Measurements from ENCODE around the gene CAB39L.

Gene CAB39L

DNA sequence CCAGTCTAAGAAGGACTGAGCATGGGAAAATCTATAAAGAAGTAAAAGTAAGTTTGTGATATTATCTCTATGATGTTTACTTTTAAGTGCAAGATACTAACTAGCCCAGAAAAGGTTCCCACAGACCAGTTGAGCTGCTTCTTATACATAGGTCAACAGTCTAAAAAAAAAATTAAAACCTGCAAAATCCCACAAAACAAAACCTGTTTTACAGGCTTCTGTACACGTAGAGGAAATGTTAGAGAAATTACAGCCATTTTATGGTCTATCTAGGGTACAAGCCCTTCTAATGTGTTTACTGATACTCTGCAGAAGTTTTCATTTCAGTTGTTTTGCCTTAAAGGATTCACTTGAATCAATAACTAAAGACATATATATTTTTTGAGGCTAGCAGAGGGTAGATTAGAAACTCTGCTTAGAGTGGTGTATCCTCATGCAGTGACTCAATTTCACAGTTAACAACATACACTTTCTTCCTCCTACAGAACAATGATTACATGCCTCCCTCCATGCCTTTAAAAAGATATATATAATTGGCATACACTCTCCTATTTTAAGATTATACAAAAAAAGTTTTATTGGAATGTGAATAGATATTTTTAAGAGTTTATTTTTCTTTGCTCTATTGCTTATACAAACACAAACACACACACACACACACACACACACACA lies 43.9 kb downstream of the CAB39L start:
- DNase-seq (ENCODE audit: low read depth): no peak

DNA sequence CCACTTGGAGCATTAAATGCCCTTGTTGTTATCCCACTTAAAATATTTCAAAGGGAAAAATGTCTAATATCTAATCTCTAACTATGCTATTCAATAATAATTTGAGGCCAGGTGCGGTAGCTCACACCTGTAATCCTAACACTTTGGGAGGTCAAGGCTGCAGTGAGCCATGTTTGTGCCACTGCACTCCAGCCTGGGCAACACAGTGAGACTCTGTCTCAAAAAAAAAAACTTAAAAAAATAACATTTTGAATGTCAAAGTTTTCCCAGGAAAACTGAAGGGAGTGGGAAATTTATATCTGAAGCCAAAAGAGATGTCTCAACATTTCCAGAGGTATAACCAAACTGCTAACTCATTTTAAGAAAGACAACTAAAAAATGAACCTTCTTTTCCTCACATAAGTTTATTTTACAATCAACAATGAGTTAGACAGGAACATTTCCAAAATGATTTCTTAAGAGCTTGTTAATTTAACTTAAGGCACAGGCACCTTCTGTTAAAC lies 47.9 kb downstream of the CAB39L start:
- no peak for DNase-seq (ENCODE audit: low read depth)

GRCh38 chr13:49395451-49395865 lies 48.4 kb downstream of the CAB39L start:
- no peak for DNase-seq (ENCODE audit: low read depth)

DNA sequence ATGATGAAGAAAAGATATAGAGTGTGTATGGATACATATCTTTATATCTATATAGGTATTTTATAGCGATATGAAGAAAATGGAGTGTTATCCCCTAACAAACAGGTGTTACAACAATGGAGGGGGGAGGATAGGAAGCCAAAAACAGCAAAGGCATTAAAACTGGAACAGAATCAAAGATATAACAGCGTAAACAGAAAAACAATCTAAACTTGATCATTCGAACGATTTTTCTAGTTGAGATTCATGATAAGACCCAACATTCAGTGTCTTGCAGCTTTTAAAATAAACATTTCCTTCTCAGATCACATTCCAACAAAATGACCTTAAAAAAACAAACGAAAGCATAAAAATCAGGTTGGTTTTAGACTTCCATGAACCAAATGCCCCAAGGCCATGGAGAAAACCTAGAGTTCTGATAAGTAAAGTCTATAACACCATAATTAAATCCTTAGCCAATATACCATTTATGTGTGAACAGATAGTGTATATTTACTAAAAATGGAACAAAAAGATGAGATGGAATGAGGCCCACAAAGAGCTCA lies 55.7 kb downstream of the CAB39L start:
- peak; percentile 23 for DNase-seq (ENCODE audit: low read depth)

- DNase-seq (ENCODE audit: low read depth): no peak
Measured at GRCh38 chr13:49386664-49387063, 57.2 kb downstream of the CAB39L start.

- DNase-seq (ENCODE audit: low read depth): no peak
Measured at GRCh38 chr13:49376121-49376520, 67.7 kb downstream of the CAB39L start.

GRCh38 chr13:49374585-49375290 lies 69.1 kb downstream of the CAB39L start:
- DNase-seq (ENCODE audit: low read depth): peak; percentile 88

GRCh38 chr13:49373716-49374115 lies 70.1 kb downstream of the CAB39L start:
- peak; percentile 2 for DNase-seq (ENCODE audit: low read depth)

GRCh38 chr13:49371943-49372613 lies 71.8 kb downstream of the CAB39L start:
- no peak for DNase-seq (ENCODE audit: low read depth)

DNA sequence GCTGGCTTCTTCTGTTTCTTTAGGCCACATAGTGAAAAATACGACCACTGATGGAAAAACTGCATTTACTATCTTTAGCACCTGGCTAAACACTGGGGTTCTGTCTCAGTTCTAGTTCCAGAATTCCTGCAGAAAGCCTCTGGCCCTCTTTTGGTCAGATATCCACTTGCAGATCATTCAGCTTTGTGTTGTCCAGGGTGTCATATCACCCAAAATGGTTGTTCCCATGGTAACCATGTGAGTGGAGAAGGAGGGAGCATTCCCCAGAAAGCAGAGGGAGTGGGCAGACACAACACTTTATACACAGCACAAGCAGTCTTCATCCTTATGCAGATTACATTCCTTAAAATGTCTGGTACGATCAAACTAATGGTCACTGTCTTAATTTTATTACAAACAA lies 73.5 kb downstream of the CAB39L start:
- DNase-seq (ENCODE audit: low read depth): no peak

GRCh38 chr13:49369866-49370265 lies 74.0 kb downstream of the CAB39L start:
- no peak for DNase-seq (ENCODE audit: low read depth)

DNA sequence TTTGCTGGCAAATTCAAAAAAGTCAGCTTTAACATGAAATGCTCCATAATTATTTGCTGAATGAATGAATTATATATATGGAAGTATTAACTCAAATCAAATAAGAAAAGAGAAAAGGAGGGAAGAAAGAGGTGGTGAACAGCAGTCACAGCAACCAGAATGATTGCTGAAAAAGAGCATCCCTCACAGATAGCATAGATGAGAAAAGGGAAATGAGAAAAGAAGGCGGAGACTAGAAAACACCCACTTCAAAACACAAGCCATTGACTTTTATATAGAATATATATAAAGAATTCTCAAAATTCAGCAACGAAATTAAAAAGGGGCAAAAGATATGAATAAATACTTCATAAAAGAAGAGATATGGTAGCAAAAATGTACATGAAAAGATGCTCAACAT lies 75.2 kb downstream of the CAB39L start:
- no peak for DNase-seq (ENCODE audit: low read depth)

- no peak for DNase-seq (ENCODE audit: low read depth)
Measured at GRCh38 chr13:49367640-49368422, 76.0 kb downstream of the CAB39L start.

DNA sequence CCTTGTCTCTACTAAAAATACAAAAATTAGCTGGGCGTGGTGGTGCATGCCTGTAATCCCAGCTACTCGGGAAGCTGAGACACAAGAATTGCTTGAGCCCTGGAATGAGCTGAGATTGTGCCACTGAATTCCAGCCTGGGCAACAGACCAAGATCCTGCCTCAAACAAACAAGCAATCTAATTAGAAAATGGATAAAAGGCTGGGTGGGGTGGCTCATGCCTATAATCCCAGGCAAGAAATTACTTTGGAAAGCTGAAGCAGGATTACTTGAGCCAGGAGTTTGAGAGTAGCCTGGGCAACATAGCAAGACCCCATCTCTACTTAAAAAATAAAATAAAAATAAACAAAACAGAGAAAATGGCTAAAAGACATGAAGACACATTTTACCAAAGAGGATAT lies 77.0 kb downstream of the CAB39L start:
- no peak for DNase-seq (ENCODE audit: low read depth)

GRCh38 chr13:49357694-49358093 lies 86.2 kb downstream of the CAB39L start:
- peak; percentile 81 for DNase-seq (ENCODE audit: low read depth)

- peak; percentile 92 for DNase-seq (ENCODE audit: low read depth)
Measured at GRCh38 chr13:49356223-49356622, 87.6 kb downstream of the CAB39L start.

DNA sequence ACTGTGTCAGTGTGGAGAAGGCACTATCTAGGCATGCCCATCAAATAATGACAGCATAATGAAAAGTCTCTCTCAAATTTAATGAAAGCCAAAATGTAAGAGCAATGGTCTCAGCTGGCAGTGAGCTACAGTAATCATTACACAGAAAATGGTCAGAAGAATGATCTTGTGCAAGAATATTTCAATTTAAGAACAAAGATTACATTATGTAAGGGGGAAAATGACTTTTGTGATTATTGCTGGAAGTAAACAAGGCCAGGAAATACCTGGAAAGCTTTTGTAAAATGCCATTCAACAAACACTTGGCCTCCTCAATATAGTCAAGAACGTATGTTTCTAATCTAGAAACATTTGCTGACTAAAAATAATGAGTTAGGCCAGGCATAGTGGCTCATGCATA lies 89.1 kb downstream of the CAB39L start:
- no peak for DNase-seq (ENCODE audit: low read depth)

- DNase-seq (ENCODE audit: low read depth): no peak
Measured at GRCh38 chr13:49353908-49354307, 90.0 kb downstream of the CAB39L start.

GRCh38 chr13:49351871-49352270 lies 92.0 kb downstream of the CAB39L start:
- no peak for DNase-seq (ENCODE audit: low read depth)

DNA sequence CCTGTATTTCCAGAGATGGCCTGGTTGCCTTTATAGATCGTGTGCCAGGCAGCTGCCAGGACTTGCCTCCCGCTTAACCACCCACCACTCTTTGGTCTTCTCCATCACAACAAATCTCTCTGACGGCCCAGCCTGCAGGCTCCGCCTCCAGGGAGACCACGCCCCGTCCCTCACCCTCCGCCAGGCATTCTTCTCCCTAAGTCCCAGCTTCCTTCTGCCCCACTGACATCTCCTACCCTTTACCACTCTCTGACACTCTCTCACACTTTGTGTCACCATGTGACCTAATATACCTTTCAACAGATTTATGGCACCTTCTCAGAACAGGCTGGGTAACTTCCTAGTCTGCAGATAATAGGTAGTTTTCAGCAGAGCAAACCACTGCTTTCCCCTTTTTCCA lies 95.1 kb downstream of the CAB39L start:
- DNase-seq (ENCODE audit: low read depth): no peak

GRCh38 chr13:49347650-49348385 lies 96.0 kb downstream of the CAB39L start:
- DNase-seq (ENCODE audit: low read depth): no peak

Data from ELR (cell line).